OCI-LY1 (cell line): ENCODE results near the gene PRPF38B.

Experiments used
- H2AFZ ChIP-seq: fragments of 200-600 bp; sonication (generic), shearing (Covaris generic); 2 replicates; pipeline ENCODE4 v1.6.0; 2014; ENCODE audit warnings: antibody characterized with exemption, mild to moderate bottlenecking, low read length
- H3F3A ChIP-seq: fragments of 200-600 bp; sonication (generic), shearing (Covaris generic); 2 replicates; pipeline ENCODE4 v1.6.0; 2014; ENCODE audit warnings: mild to moderate bottlenecking, antibody characterized with exemption, low read length, moderate library complexity; ENCODE audit not compliant: insufficient read depth
- H3K27ac ChIP-seq: fragments of 200-600 bp; sonication (generic); 2 replicates; pipeline ENCODE4 v1.5.1; 2014; ENCODE audit warnings: low read length, mixed run types, mild to moderate bottlenecking, low read depth; ENCODE audit not compliant: poor library complexity, severe bottlenecking
- H3K27me3 ChIP-seq: fragments of 200-600 bp; sonication (generic); 2 replicates; pipeline ENCODE4 v1.6.0; 2014; ENCODE audit warnings: antibody characterized with exemption, mild to moderate bottlenecking, low read length, moderate library complexity; ENCODE audit not compliant: insufficient read depth
- H3K36me3 ChIP-seq: fragments of 200-600 bp; sonication (generic); 2 replicates; pipeline ENCODE4 v1.6.1; 2014; ENCODE audit warnings: mild to moderate bottlenecking, antibody characterized with exemption, low read length, moderate library complexity, mixed read lengths; ENCODE audit not compliant: insufficient read depth
- H3K4me1 ChIP-seq: fragments of 200-600 bp; sonication (generic); 2 replicates; pipeline ENCODE4 v1.5.1; 2014; ENCODE audit warnings: mild to moderate bottlenecking, low read length, moderate library complexity; ENCODE audit not compliant: insufficient read depth, severe bottlenecking
- H3K4me2 ChIP-seq: fragments of 200-600 bp; sonication (generic), shearing (Covaris generic); 2 replicates; pipeline ENCODE4 v1.6.1; 2014; ENCODE audit warnings: low read length
- H3K4me3 ChIP-seq: fragments of 200-600 bp; sonication (generic); 2 replicates; pipeline ENCODE4 v1.5.1; 2014; ENCODE audit warnings: low read length, low read depth, mild to moderate bottlenecking, mixed read lengths; ENCODE audit not compliant: poor library complexity, severe bottlenecking
- H3K79me2 ChIP-seq: fragments of 200-600 bp; shearing (Covaris generic); 2 replicates; pipeline ENCODE4 v1.6.1; 2016; ENCODE audit warnings: mixed run types, low read length, mixed read lengths; ENCODE audit not compliant: insufficient read depth
- H3K9ac ChIP-seq: fragments of 200-600 bp; sonication (generic), shearing (Covaris generic); 2 replicates; pipeline ENCODE4 v1.6.1; 2014; ENCODE audit warnings: mild to moderate bottlenecking, low read length, mixed read lengths
- H3K9me2 ChIP-seq: fragments of 200-600 bp; sonication (generic), shearing (Covaris generic); 2 replicates; pipeline ENCODE4 v1.6.1; 2014; ENCODE audit warnings: low read depth, mild to moderate bottlenecking, low read length, mixed read lengths
- H3K9me3 ChIP-seq: fragments of 200-600 bp; shearing (Covaris generic); 2 replicates; pipeline ENCODE4 v1.6.1; 2014; ENCODE audit warnings: low read length, mixed read lengths
- H4K20me1 ChIP-seq: fragments of 200-600 bp; sonication (generic), shearing (Covaris generic); 2 replicates; pipeline ENCODE4 v1.6.0; 2016; ENCODE audit warnings: mild to moderate bottlenecking, low read length; ENCODE audit not compliant: insufficient read depth
- CTCF ChIP-seq: fragments of 200-600 bp; sonication (generic), shearing (Covaris generic); IDR thresholded peaks from 2 replicates; pipeline ENCODE4 v1.5.1; 2017; ENCODE audit warnings: mild to moderate bottlenecking, antibody characterized with exemption, low read length, moderate library complexity, mixed read lengths
- EZH2 ChIP-seq: fragments of 200-600 bp; sonication (generic), shearing (Covaris generic); IDR thresholded peaks from 2 replicates; pipeline ENCODE4 v1.8.0; 2017; ENCODE audit warnings: borderline replicate concordance, mixed run types, mild to moderate bottlenecking, antibody characterized with exemption, low read length, moderate library complexity, mixed read lengths

The PRPF38B gene

GRCh38 chr1:108718927-108719655 lies 27.0 kb downstream of the PRPF38B start:
- H3K27me3 ChIP-seq: no peaks in the 10 kb centered on the region
- no peaks in the 10 kb centered on the region for H3K9me3 ChIP-seq
- no peaks in the 10 kb centered on the region for H3K9me2 ChIP-seq
- no peak overlapping the region for H2AFZ ChIP-seq
- H4K20me1 ChIP-seq: no peaks in the 10 kb centered on the region
- H3K4me3 ChIP-seq: no peak overlapping the region
- H3K79me2 ChIP-seq: no peaks in the 10 kb centered on the region
- H3K4me2 ChIP-seq: no peak overlapping the region
- TF ChIP-seq EZH2 (no peak), CTCF (no peak)
- H3K36me3 ChIP-seq: no peaks in the 10 kb centered on the region
- H3K27ac ChIP-seq: no peak overlapping the region
- H3K4me1 ChIP-seq: no peaks in the 10 kb centered on the region
- H3K9ac ChIP-seq: no peak overlapping the region
- H3F3A ChIP-seq: no peaks in the 10 kb centered on the region

GRCh38 chr1:108719656-108720435 lies 27.7 kb downstream of the PRPF38B start:
- H3F3A ChIP-seq: no peaks in the 10 kb centered on the region
- H3K79me2 ChIP-seq: no peaks in the 10 kb centered on the region
- no peak overlapping the region for H2AFZ ChIP-seq
- H3K9me3 ChIP-seq: no peaks in the 10 kb centered on the region
- no peaks in the 10 kb centered on the region for H3K27me3 ChIP-seq
- H3K9me2 ChIP-seq: no peaks in the 10 kb centered on the region
- no peaks in the 10 kb centered on the region for H3K36me3 ChIP-seq
- no peak overlapping the region for H3K4me3 ChIP-seq
- no peak for TF ChIP-seq EZH2
- TF ChIP-seq CTCF: no peak
- no peak overlapping the region for H3K9ac ChIP-seq
- no peaks in the 10 kb centered on the region for H4K20me1 ChIP-seq
- no peak overlapping the region for H3K27ac ChIP-seq
- H3K4me1 ChIP-seq: no peaks in the 10 kb centered on the region
- H3K4me2 ChIP-seq: no peak overlapping the region

DNA sequence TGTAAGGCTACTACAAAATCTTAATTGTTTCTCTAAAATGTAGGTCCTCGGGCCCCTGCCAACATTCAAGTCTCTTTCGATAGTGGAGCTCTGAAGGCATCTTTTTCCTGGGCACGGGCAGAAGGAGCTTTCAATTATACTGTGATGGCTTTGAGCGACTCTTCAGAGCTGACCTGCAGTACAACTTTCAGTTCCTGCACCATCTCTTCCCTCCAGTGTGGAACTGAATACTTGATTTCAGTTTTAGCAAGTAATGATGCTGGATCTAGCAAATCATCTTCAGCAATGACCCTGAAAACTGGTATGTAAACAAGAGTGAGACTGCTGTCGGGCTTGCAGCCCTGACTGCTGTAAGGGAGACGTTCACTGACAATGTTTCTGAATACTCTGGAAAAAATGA lies 30.2 kb downstream of the PRPF38B start:
- H2AFZ ChIP-seq: no peak overlapping the region
- no peaks in the 10 kb centered on the region for H3K4me1 ChIP-seq
- no peaks in the 10 kb centered on the region for H3K9me3 ChIP-seq
- H3K9me2 ChIP-seq: no peaks in the 10 kb centered on the region
- TF ChIP-seq EZH2 (no peak), CTCF (no peak)
- H3K4me3 ChIP-seq: no peak overlapping the region
- H3K79me2 ChIP-seq: no peaks in the 10 kb centered on the region
- H3F3A ChIP-seq: no peaks in the 10 kb centered on the region
- no peak overlapping the region for H3K27ac ChIP-seq
- no peaks in the 10 kb centered on the region for H3K27me3 ChIP-seq
- H3K4me2 ChIP-seq: no peak overlapping the region
- H3K9ac ChIP-seq: no peak overlapping the region
- no peaks in the 10 kb centered on the region for H4K20me1 ChIP-seq
- no peaks in the 10 kb centered on the region for H3K36me3 ChIP-seq
